ENCODE results near the gene CCND3. TPM values are rescaled to one million over a fixed set of nuclear protein-coding genes. Genes with fewer than 3 reads are reported as not detected.
"Not testable (repeated sequence)": the region's sequence is repeated elsewhere in the genome, so short reads cannot be mapped to it uniquely, and the experiment has no call there.

Gene CCND3
- total RNA-seq, 4 donors from 2014 or later: 103 to 212 (median 145) TPM

DNA sequence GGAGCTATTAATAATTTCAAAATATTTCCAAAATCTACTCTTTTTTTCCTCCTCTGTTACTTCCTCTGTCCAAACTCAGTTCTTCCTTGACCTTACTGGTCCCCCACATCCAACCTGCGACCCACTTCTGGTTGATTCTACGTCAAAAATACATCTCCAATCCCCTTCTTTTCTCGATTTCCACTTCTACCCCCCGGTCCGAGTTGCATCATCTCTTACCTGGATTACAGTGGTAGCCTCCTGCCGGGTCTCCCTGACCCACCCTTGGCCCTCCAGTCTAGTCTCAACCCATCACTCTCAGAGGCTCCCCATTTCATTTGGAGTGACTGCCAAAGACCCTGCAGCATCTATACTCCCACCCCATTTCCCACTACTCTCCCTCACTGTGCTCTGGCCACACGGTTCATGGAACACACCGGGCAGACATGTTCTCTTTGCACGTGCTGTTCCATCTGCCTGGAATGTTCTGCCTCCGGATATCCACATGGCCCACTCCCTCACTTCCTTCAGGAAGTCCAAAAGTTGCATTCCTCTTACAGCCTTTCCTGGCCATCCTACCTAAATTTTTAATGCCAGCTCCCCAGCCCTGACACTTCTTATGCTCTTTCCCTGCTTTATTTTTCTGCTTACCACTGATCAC is 6.1 kb upstream of the CCND3 start:
- H3K27ac ChIP-seq: no peak overlapping the region
- peaks cover 0 to 4% of the 10 kb centered on the region in 2 donors for H3K36me3 ChIP-seq
- no peak overlapping the region for H3K4me3 ChIP-seq
- H3K9me3 ChIP-seq: no peaks in the 10 kb centered on the region
- 81 to 82% methylated on average over 10 of the region's 10 CpGs for WGBS, 2 donors (ENCODE audit: low coverage in 1 of 2)
- ATAC-seq: no peak
- H3K4me1 ChIP-seq: no peaks in the 10 kb centered on the region
- no peaks in the 10 kb centered on the region for H3K27me3 ChIP-seq
- TF ChIP-seq CTCF (IDR thresholded peaks at IDR 0.05) (no peak), POLR2AphosphoS5 (IDR thresholded peaks at IDR 0.05) (no peak), EP300 (IDR thresholded peaks at IDR 0.05) (no peak), POLR2A (IDR thresholded peaks at IDR 0.05) (no peak)

- peaks cover 2 to 38% (median 27%) of the 10 kb centered on the region in 3 donors for H3K4me1 ChIP-seq
- no peak for ATAC-seq
- H3K27me3 ChIP-seq: no peaks in the 10 kb centered on the region
- H3K36me3 ChIP-seq: no peaks in the 10 kb centered on the region
- H3K4me3 ChIP-seq: no peak overlapping the region
- H3K9me3 ChIP-seq: no peaks in the 10 kb centered on the region
- H3K27ac ChIP-seq: no peak overlapping the region
- no peak for TF ChIP-seq POLR2A (IDR thresholded peaks at IDR 0.05)
- no peak for TF ChIP-seq POLR2AphosphoS5 (IDR thresholded peaks at IDR 0.05)
- no peak for TF ChIP-seq EP300 (IDR thresholded peaks at IDR 0.05)
- TF ChIP-seq CTCF (IDR thresholded peaks at IDR 0.05): no peak
Observed at GRCh38 chr6:41943456-41943855, 1.8 kb upstream of the CCND3 start.

- not testable (repeated sequence) for H3K27me3 ChIP-seq, H3K36me3 ChIP-seq, H3K9me3 ChIP-seq, ATAC-seq, H3K4me3 ChIP-seq
- H3K4me1 ChIP-seq: peaks cover 2 to 44% (median 33%) of the 10 kb centered on the region in 3 donors
- peak overlapping the region in 1 of 4 donors; percentile 93 for H3K27ac ChIP-seq
- WGBS, 2 donors (ENCODE audit: low coverage in 1 of 2): 89 to 93% methylated on average over 10 to 13 of the region's 14 CpGs
Observed at GRCh38 chr6:41942882-41943281, 1.3 kb upstream of the CCND3 start.

DNA sequence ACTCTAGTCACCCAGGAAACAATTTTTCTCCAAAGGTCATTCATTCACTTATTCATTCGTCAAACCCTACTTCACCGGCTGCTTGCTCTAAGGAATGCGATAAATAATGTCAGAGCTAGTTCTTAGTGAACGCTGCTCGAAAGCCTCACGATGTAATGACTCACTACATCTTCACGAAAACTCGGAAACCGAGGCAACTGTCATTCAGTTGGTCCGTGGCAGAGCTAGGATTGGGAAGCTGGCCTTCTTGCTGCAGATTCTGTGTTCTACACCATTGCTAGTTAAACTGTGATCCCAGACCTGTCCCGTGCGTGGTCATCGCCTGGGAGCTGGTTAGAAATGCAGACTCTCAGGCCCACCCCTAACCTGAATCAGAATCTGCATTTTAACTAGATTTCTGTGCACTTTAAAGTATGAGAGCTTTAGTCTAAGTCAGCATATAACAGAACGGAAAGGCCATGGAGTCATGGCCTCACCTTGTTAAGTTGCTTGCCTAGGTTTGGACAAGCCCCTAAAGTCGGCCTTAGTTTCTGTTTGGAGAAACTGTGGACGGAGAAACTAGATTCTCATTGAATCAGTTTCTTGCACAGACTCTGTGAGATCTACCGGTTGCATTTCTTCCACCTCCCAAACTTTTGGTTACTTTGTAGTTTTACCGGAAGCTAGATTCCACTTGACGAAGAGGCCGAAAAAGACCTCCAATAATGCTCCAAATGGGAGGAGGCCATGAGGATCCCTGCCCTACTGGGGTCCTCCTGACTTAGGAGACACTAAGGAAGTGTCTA is 651 bp upstream of the CCND3 start:
- H3K4me3 ChIP-seq: peak overlapping the region; percentile 48 to 76
- ATAC-seq: peak; percentile 31
- TF ChIP-seq CTCF (IDR thresholded peaks at IDR 0.05) (no peak), POLR2AphosphoS5 (IDR thresholded peaks at IDR 0.05) (peak; percentile 48)
- 27 to 35% methylated on average over 14 to 17 of the region's 20 CpGs for WGBS, 2 donors (ENCODE audit: low coverage in 1 of 2)
- peaks cover 0 to under 1% of the 10 kb centered on the region in 2 donors for H3K36me3 ChIP-seq
- no peaks in the 10 kb centered on the region for H3K27me3 ChIP-seq
- peaks cover 2 to 49% (median 34%) of the 10 kb centered on the region in 3 donors for H3K4me1 ChIP-seq
- H3K9me3 ChIP-seq: no peaks in the 10 kb centered on the region
- peak overlapping the region; percentile 45 to 93 (median 91) for H3K27ac ChIP-seq

GRCh38 chr6:41940759-41941279 is 789 bp downstream of the CCND3 start:
- Histone ChIP-seq H3K4me1 (peaks cover 2 to 61% (median 34%) of the 10 kb centered on the region in 3 donors), H3K27ac (peak overlapping the region; percentile 43 to 93 (median 91)), H3K27me3 (no peaks in the 10 kb centered on the region), H3K36me3 (peaks cover 0 to 12% of the 10 kb centered on the region in 2 donors), H3K9me3 (no peaks in the 10 kb centered on the region), H3K4me3 (peak overlapping the region; percentile 48 to 76)
- TF ChIP-seq CTCF (IDR thresholded peaks at IDR 0.05) (no peak), EP300 (IDR thresholded peaks at IDR 0.05) (no peak), POLR2AphosphoS5 (IDR thresholded peaks at IDR 0.05) (no peak), POLR2A (IDR thresholded peaks at IDR 0.05) (no peak)
- 0% methylated on average over 10 of the region's 38 CpGs; no CpG with 5 or more reads in 1 of the 2 donors for whole genome bisulfite sequencing, 2 donors (ENCODE audit: low coverage in 1 of 2)
- ATAC-seq: peak; percentile 9

Data from gastroesophageal sphincter (tissue), 4 donors.